H9 (cell line): ENCODE results near the gene KRTAP4-1. TPM values are rescaled to one million over a fixed set of nuclear protein-coding genes. Genes with fewer than 3 reads are reported as not detected.

Experiments used
- DNase-seq: peaks from one replicate; pipeline ENCODE4 v3.0.0-alpha.2; 2017
- H2AFZ ChIP-seq: one replicate; pipeline ENCODE4 v1.6.1; 2013; ENCODE audit warnings: mild to moderate bottlenecking, low read length, control low read depth, moderate library complexity
- H2AK5ac ChIP-seq: 2 replicates; pipeline ENCODE4 v1.6.1; 2013; ENCODE audit warnings: low read length, control low read depth, mixed read lengths; ENCODE audit not compliant: insufficient read length
- H2BK120ac ChIP-seq: one replicate; pipeline ENCODE4 v1.6.1; 2013; ENCODE audit warnings: low read depth, mild to moderate bottlenecking, low read length, control low read depth, inconsistent platforms; ENCODE audit not compliant: poor library complexity, severe bottlenecking
- H2BK12ac ChIP-seq: 2 replicates; pipeline ENCODE4 v1.6.1; 2013; ENCODE audit warnings: low read length, control low read depth, mixed read lengths, low read depth; ENCODE audit not compliant: insufficient read length
- H2BK15ac ChIP-seq: 2 replicates; pipeline ENCODE4 v1.6.1; 2013; ENCODE audit warnings: low read depth, low read length, control low read depth
- H2BK20ac ChIP-seq: one replicate; pipeline ENCODE4 v1.6.1; 2013; ENCODE audit warnings: low read depth, mild to moderate bottlenecking, low read length, control low read depth, inconsistent platforms; ENCODE audit not compliant: poor library complexity, severe bottlenecking
- H2BK5ac ChIP-seq: 2 replicates; pipeline ENCODE4 v1.6.1; 2013; ENCODE audit warnings: low read length, control low read depth, mixed read lengths; ENCODE audit not compliant: insufficient read length
- H3K14ac ChIP-seq: 2 replicates; pipeline ENCODE4 v1.6.1; 2013; ENCODE audit warnings: low read length, control low read depth; ENCODE audit not compliant: insufficient read depth
- H3K18ac ChIP-seq: 2 replicates; pipeline ENCODE4 v1.6.1; 2013; ENCODE audit warnings: low read depth, mild to moderate bottlenecking, mixed read lengths, low read length, control low read depth; ENCODE audit not compliant: insufficient read length
- H3K23ac ChIP-seq: 2 replicates; pipeline ENCODE4 v1.6.1; 2013; ENCODE audit warnings: low read length, control low read depth, mixed read lengths, low read depth; ENCODE audit not compliant: insufficient read length
- H3K23me2 ChIP-seq: 2 replicates; pipeline ENCODE4 v1.6.1; 2013; ENCODE audit warnings: low read depth, mild to moderate bottlenecking, mixed read lengths, low read length, control low read depth; ENCODE audit not compliant: insufficient read length, poor library complexity, severe bottlenecking
- H3K27ac ChIP-seq: 2 replicates; pipeline ENCODE4 v1.5.1; 2013; ENCODE audit warnings: low read length, control low read depth, mixed read lengths, low read depth; ENCODE audit not compliant: insufficient read length
- H3K27me3 ChIP-seq: 2 replicates; pipeline ENCODE4 v1.6.1; 2013; ENCODE audit warnings: low read length, control low read depth, inconsistent platforms; ENCODE audit not compliant: insufficient read depth
- H3K4ac ChIP-seq: 2 replicates; pipeline ENCODE4 v1.6.1; 2013; ENCODE audit warnings: low read depth, mild to moderate bottlenecking, control low read depth, inconsistent platforms, low read length, moderate library complexity
- H3K4me1 ChIP-seq: 2 replicates; pipeline ENCODE4 v1.6.1; 2013; ENCODE audit warnings: low read length, control low read depth, inconsistent platforms; ENCODE audit not compliant: insufficient read depth
- H3K4me2 ChIP-seq: 2 replicates; pipeline ENCODE4 v1.6.1; 2013; ENCODE audit warnings: low read length, control low read depth, mixed read lengths; ENCODE audit not compliant: insufficient read length, insufficient read depth
- H3K56ac ChIP-seq: 2 replicates; pipeline ENCODE4 v1.6.1; 2013; ENCODE audit warnings: low read depth, mild to moderate bottlenecking, mixed read lengths, low read length, control low read depth; ENCODE audit not compliant: insufficient read length
- H3K79me1 ChIP-seq: 2 replicates; pipeline ENCODE4 v1.6.1; 2013; ENCODE audit warnings: low read depth, mild to moderate bottlenecking, moderate library complexity, low read length, control low read depth, inconsistent platforms; ENCODE audit not compliant: insufficient read depth, poor library complexity, severe bottlenecking
- H3K79me2 ChIP-seq: 2 replicates; pipeline ENCODE4 v1.6.1; 2013; ENCODE audit warnings: low read length, control low read depth, inconsistent platforms; ENCODE audit not compliant: insufficient read depth
- H3K9ac ChIP-seq: 2 replicates; pipeline ENCODE4 v1.6.1; 2013; ENCODE audit warnings: low read length, control low read depth, mixed read lengths; ENCODE audit not compliant: insufficient read length; ENCODE audit errors: extremely low read depth
- H3K9me3 ChIP-seq: one replicate; pipeline ENCODE4 v1.6.1; 2013; ENCODE audit warnings: low read depth, low read length, inconsistent platforms; ENCODE audit not compliant: control insufficient read depth
- H3T11ph ChIP-seq: one replicate; pipeline ENCODE4 v1.6.1; 2013; ENCODE audit warnings: mild to moderate bottlenecking, low read length, control low read depth, inconsistent platforms
- H4K20me1 ChIP-seq: one replicate; pipeline ENCODE4 v1.6.1; 2013; ENCODE audit not compliant: control insufficient read depth, insufficient read length, insufficient read depth
- H4K5ac ChIP-seq: 2 replicates; pipeline ENCODE4 v1.6.1; 2013; ENCODE audit warnings: low read depth, mild to moderate bottlenecking, mixed read lengths, low read length, control low read depth; ENCODE audit not compliant: insufficient read length
- H4K8ac ChIP-seq: replicated peaks from 2 replicates; pipeline ENCODE4 v1.6.1; 2013; ENCODE audit warnings: low read length, control low read depth, mixed read lengths, low read depth; ENCODE audit not compliant: insufficient read length
- H4K91ac ChIP-seq: 2 replicates; pipeline ENCODE4 v1.6.1; 2013; ENCODE audit warnings: low read depth, mild to moderate bottlenecking, moderate library complexity, mixed read lengths, low read length, control low read depth; ENCODE audit not compliant: insufficient read length
- H3K27ac Mint-ChIP-seq, 3 experiments: 2 replicates in 2 of 3; 3 replicates in 1 of 3; pipeline ENCODE4 v1.8.0; 2020 to 2021; ENCODE audit warnings: mixed read lengths in 3 of 3, mild to moderate bottlenecking in 1 of 3, moderate library complexity in 1 of 3
- H3K27me3 Mint-ChIP-seq: 2 replicates; pipeline ENCODE4 v1.8.0; 2021; ENCODE audit warnings: low read depth, mild to moderate bottlenecking, moderate library complexity, mixed read lengths
- H3K36me3 Mint-ChIP-seq, 3 experiments: 2 replicates in 2 of 3; 3 replicates in 1 of 3; pipeline ENCODE4 v1.8.0; 2020 to 2021; ENCODE audit warnings: low read depth in 3 of 3, mixed read lengths in 3 of 3; ENCODE audit not compliant: insufficient read depth in 1 of 3
- H3K4me1 Mint-ChIP-seq, 2 experiments: 2 replicates each; pipeline ENCODE4 v1.8.0; 2020; ENCODE audit warnings: mixed read lengths in 2 of 2
- H3K4me3 Mint-ChIP-seq, 2 experiments: 2 replicates in 1 of 2; 3 replicates in 1 of 2; pipeline ENCODE4 v1.8.0; 2020 to 2021; ENCODE audit warnings: mild to moderate bottlenecking in 2 of 2, mixed read lengths in 2 of 2, moderate library complexity in 1 of 2
- H3K9me3 Mint-ChIP-seq, 2 experiments: 2 replicates in 1 of 2; 3 replicates in 1 of 2; pipeline ENCODE4 v1.8.0; 2020; ENCODE audit warnings: mild to moderate bottlenecking in 2 of 2, mixed read lengths in 2 of 2, moderate library complexity in 1 of 2
- WGBS: extraction: QIAGEN DNeasy Blood & Tissue Kit; methylation state at CpG from one replicate; pipeline ENCODE4 v1.1.7; 2013; ENCODE audit warnings: missing lambda C conversion rate, low lambda C conversion rate, mixed read lengths; ENCODE audit not compliant: insufficient read length; ENCODE audit errors: extremely low coverage; 5-methylcytosine and 5-hydroxymethylcytosine counted together
- total RNA-seq: library from RNA; stranded (reverse); gene quantifications from 2 replicates; pipeline ENCODE4 v1.2.1, GENCODE V29; 2021
- TF ChIP-seq, protein P1 (sequence below): fragments of 200-600 bp; sonication (generic); conservative IDR thresholded peaks from 3 replicates; pipeline ENCODE4 v1.8.0; 2021; ENCODE audit warnings: antibody characterized with exemption, mild to moderate bottlenecking

Gene KRTAP4-1
- total RNA-seq, 1 experiment from 2014 or later = not detected

DNA sequence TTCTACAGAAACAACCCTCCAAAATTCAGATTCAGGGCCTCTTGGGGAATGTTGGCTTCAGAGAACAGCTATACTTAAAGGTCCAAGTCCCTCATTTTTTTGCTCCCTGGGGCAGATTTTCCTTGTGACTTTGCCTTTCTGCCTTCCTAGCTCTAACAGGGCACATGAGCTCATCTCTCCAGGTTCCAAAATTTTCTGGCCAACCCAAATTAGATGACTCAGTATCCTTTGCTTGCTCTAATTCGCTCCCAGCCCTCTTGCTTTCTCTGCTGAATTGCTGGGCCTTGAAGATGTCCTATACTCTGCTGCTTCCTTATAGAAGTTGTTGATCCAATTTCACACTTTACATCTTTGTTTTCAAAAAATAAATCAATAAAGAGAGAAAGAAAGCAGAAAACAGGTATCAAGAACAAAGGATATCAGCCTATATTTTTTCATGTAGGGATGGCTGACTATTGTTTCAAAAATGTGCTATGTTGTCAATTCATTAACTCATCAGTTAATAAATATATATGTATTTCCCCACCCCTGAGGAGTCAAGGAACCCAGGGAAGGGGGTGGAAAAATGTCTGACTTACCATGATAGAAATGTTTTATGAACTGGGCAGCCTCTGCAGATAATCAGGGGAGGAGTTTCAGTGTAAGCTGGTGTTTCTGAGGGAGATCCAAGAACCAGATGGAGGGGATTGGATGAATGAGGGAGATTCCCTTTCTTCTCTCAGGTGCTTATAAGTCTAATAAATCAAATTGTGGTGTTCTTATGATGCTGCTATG lies 5.7 kb downstream of the KRTAP4-1 start:
- no peaks in the 10 kb centered on the region for H3K9me3 ChIP-seq
- no peak overlapping the region for H4K91ac ChIP-seq
- no peak overlapping the region for H2BK12ac ChIP-seq
- TF ChIP-seq, protein P1, sequence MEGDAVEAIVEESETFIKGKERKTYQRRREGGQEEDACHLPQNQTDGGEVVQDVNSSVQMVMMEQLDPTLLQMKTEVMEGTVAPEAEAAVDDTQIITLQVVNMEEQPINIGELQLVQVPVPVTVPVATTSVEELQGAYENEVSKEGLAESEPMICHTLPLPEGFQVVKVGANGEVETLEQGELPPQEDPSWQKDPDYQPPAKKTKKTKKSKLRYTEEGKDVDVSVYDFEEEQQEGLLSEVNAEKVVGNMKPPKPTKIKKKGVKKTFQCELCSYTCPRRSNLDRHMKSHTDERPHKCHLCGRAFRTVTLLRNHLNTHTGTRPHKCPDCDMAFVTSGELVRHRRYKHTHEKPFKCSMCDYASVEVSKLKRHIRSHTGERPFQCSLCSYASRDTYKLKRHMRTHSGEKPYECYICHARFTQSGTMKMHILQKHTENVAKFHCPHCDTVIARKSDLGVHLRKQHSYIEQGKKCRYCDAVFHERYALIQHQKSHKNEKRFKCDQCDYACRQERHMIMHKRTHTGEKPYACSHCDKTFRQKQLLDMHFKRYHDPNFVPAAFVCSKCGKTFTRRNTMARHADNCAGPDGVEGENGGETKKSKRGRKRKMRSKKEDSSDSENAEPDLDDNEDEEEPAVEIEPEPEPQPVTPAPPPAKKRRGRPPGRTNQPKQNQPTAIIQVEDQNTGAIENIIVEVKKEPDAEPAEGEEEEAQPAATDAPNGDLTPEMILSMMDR = no peak
- H4K20me1 ChIP-seq = no peaks in the 10 kb centered on the region
- H2BK5ac ChIP-seq = no peak overlapping the region
- Mint-ChIP-seq H3K27me3 (no peaks in the 10 kb centered on the region; the same call in 1 of the 2 replicates), H3K4me3 (no peak overlapping the region), H3K27ac (no peak overlapping the region; a peak in 1 of 7 replicates), H3K4me1 (0 out of 4 replicates have a peak, but pooled peaks cover 0 to 3% of the 10 kb centered on the region in 2 experiments), H3K9me3 (no peaks in the 10 kb centered on the region; a peak in 2 of 5 replicates), H3K36me3 (no peaks in the 10 kb centered on the region)
- WGBS = no CpG with 5 or more reads among the region's 1 CpG
- no peaks in the 10 kb centered on the region for H3K79me1 ChIP-seq
- no peak overlapping the region for H4K8ac ChIP-seq
- H3K18ac ChIP-seq = no peak overlapping the region
- H3K4me2 ChIP-seq = no peak overlapping the region
- H3K23me2 ChIP-seq = no peaks in the 10 kb centered on the region
- H2AFZ ChIP-seq = no peak overlapping the region
- H3K4ac ChIP-seq = no peak overlapping the region
- no peaks in the 10 kb centered on the region for H3K79me2 ChIP-seq
- no peak for DNase-seq
- no peak overlapping the region for H3K9ac ChIP-seq
- H3K23ac ChIP-seq = no peak overlapping the region
- no peak overlapping the region for H3K56ac ChIP-seq
- no peak overlapping the region for H2BK120ac ChIP-seq
- no peak overlapping the region for H3T11ph ChIP-seq
- H4K5ac ChIP-seq = no peak overlapping the region
- no peak overlapping the region for H2AK5ac ChIP-seq
- H3K27me3 ChIP-seq = no peaks in the 10 kb centered on the region
- no peak overlapping the region for H3K27ac ChIP-seq
- H2BK20ac ChIP-seq = no peak overlapping the region
- H3K4me1 ChIP-seq = no peaks in the 10 kb centered on the region
- H2BK15ac ChIP-seq = no peak overlapping the region
- H3K14ac ChIP-seq = no peak overlapping the region
